ENCODE measurements around the gene AKR1B15. TPM values are rescaled to one million over a fixed set of nuclear protein-coding genes. Genes with fewer than 3 reads are reported as not detected.

AKR1B15 gene
- total and polyA plus RNA-seq, 2 donors (not counting 3 experiments of a cell fraction or from before 2014, with no cell fraction given): not detected

GRCh38 chr7:134512271-134512670 is 36.6 kb upstream of the AKR1B15 start:
- H3K4me2 ChIP-seq (ENCODE audit: insufficient read depth, low read length): no peak overlapping the region
- intact Hi-C loops (cut with micrococcal nuclease): loop anchor here (2.0 to 10.0 kb wide), 2 partner anchors 31 to 443 kb away; no protein-coding TSS in a partner anchor
- H3K79me2 ChIP-seq (ENCODE audit: control insufficient read depth, insufficient read depth, low read length): no peaks in the 10 kb centered on the region
- no peak overlapping the region for H2AFZ ChIP-seq (ENCODE audit: low read depth, low read length)
- BruUV-seq (replicated peaks): no TSS peak
- H3K4me1 ChIP-seq (ENCODE audit: control insufficient read depth, extremely low read depth, insufficient read depth, low read length): peaks cover 13% of the 10 kb centered on the region
- H4K20me1 ChIP-seq (replicated peaks; ENCODE audit: control insufficient read depth, extremely low read depth, insufficient read depth, low read length): no peaks in the 10 kb centered on the region
- no peaks in the 10 kb centered on the region for H3K9me3 ChIP-seq (replicated peaks; ENCODE audit: control insufficient read depth, insufficient read depth, low read length)
- H3K9me1 ChIP-seq (replicated peaks; ENCODE audit: control insufficient read depth, extremely low read depth, insufficient read depth, low read length): no peaks in the 10 kb centered on the region
- ChIA-PET POLR2A (no interaction called here), CTCF (interaction anchor here (0.6 to 6.9 kb wide), 8 partner anchors 33 to 208 kb away, joined by 3 to 224 read pairs (median 4); no protein-coding TSS in a partner anchor)
- no peak overlapping the region for H3K9ac ChIP-seq (replicated peaks; ENCODE audit: extremely low read depth, insufficient read depth, low read length)
- no peaks in the 10 kb centered on the region for H3K27me3 ChIP-seq (ENCODE audit: control insufficient read depth in 2 of 2, insufficient read depth in 2 of 2, low read length in 2 of 2)
- H3K36me3 ChIP-seq (ENCODE audit: control insufficient read depth in 2 of 2, extremely low read depth in 1 of 2, insufficient read depth in 2 of 2, low read length in 2 of 2): no peaks in the 10 kb centered on the region
- no peak for TF ChIP-seq EZH2 (IDR thresholded peaks at IDR 0.05; ENCODE audit: borderline replicate concordance, low read depth, low read length, severe bottlenecking)
- TF ChIP-seq JUN (IDR thresholded peaks at IDR 0.05; ENCODE audit: borderline replicate concordance, insufficient read depth, insufficient read length, low read depth): no peak
- no peak for TF ChIP-seq CTCF (IDR thresholded peaks at IDR 0.05; ENCODE audit: extremely low read depth in 1 of 2, insufficient read depth in 1 of 2, low read depth in 1 of 2, low read length in 2 of 2)
- TF ChIP-seq MAX (IDR thresholded peaks at IDR 0.05; ENCODE audit: insufficient read depth, insufficient read length): no peak
- TF ChIP-seq GATA2 (IDR thresholded peaks at IDR 0.05; ENCODE audit: insufficient read depth, insufficient read length, low read depth, low read length): no peak
- TF ChIP-seq MYC (IDR thresholded peaks at IDR 0.05; ENCODE audit: low read depth, low read length): no peak
- no peak for TF ChIP-seq POLR2AphosphoS5 (IDR thresholded peaks at IDR 0.05; ENCODE audit: insufficient read depth, low read depth, low read length)
- TF ChIP-seq POLR2A (IDR thresholded peaks at IDR 0.05; ENCODE audit: low read depth, low read length): no peak
- TF ChIP-seq FOS (IDR thresholded peaks at IDR 0.05; ENCODE audit: borderline replicate concordance, insufficient read depth, low read length): no peak
- dilution Hi-C loops (cut with MboI; ENCODE audit: extremely low pct_ligation_motif_present, low sequenced_read_pairs): no loop called here
- DNase-seq (ENCODE audit: low read depth, low spot score): no peak
- H3K27ac ChIP-seq (ENCODE audit: insufficient read depth, low read depth, low read length): no peak overlapping the region
- FAIRE-seq: no peak
- no peak overlapping the region for H3K4me3 ChIP-seq (replicated peaks in 1 of 3; ENCODE audit: insufficient read depth in 1 of 3, low read depth in 1 of 3, low read length in 3 of 3)
